Jurkat, Clone E6-1 (cell line): ENCODE measurements around the gene RAPH1. TPM values are rescaled to one million over a fixed set of nuclear protein-coding genes. Genes with fewer than 3 reads are reported as not detected.
A peak's percentile ranks its signal among the peaks of the same experiment; 100 is the strongest.

Experiments used
- DNase-seq: peaks from one replicate; pipeline ENCODE4 v3.0.0-alpha.2; 2011; ENCODE audit warnings: low read depth, low spot score
- H3K4me3 ChIP-seq: 2 replicates; pipeline ENCODE4 v1.5.1; 2011; ENCODE audit warnings: mild to moderate bottlenecking, low read length, control low read depth, moderate library complexity
- polyA plus RNA-seq: library from polyadenylated mRNA; unstranded; fragments of >200 nt; gene quantifications from one replicate; pipeline ENCODE4 v1.2.1, GENCODE V29; 2012; ENCODE audit warnings: missing spikeins; ENCODE audit not compliant: insufficient read length, insufficient read depth

Gene RAPH1
- polyA plus RNA-seq: 1.1 TPM

- peak; percentile 10 for DNase-seq
- H3K4me3 ChIP-seq: peak within 1 kb of the TSS; percentile 44
Observed at GRCh38 chr2:203535078-203535783, at the start of gene RAPH1. Gene RAPH1 (minus strand): TSS chr2:203535301. CDS start chr2:203495353, 39,948 bp downstream.

GRCh38 chr2:203584784-203585183, 49.7 kb upstream of the RAPH1 start:
- no peak overlapping the region for H3K4me3 ChIP-seq
- no peak for DNase-seq

- H3K4me3 ChIP-seq: no peak overlapping the region
- no peak for DNase-seq
Observed at GRCh38 chr2:203583701-203584100, 48.6 kb upstream of the RAPH1 start.

GRCh38 chr2:203583084-203583695, 48.1 kb upstream of the RAPH1 start:
- H3K4me3 ChIP-seq: no peak overlapping the region
- DNase-seq: no peak

- no peak overlapping the region for H3K4me3 ChIP-seq
- DNase-seq: no peak
Observed at GRCh38 chr2:203582468-203582867, 47.4 kb upstream of the RAPH1 start.

GRCh38 chr2:203580844-203581243, 45.7 kb upstream of the RAPH1 start:
- H3K4me3 ChIP-seq: no peak overlapping the region
- DNase-seq: no peak

- no peak overlapping the region for H3K4me3 ChIP-seq
- DNase-seq: no peak
Observed at GRCh38 chr2:203579730-203580129, 44.6 kb upstream of the RAPH1 start.

- DNase-seq: peak; percentile 27
- H3K4me3 ChIP-seq: no peak overlapping the region
Observed at GRCh38 chr2:203578759-203579643, 43.9 kb upstream of the RAPH1 start.

- H3K4me3 ChIP-seq: no peak overlapping the region
- no peak for DNase-seq
Observed at GRCh38 chr2:203574824-203575223, 39.7 kb upstream of the RAPH1 start.

- DNase-seq: no peak
- no peak overlapping the region for H3K4me3 ChIP-seq
Observed at GRCh38 chr2:203572316-203572715, 37.2 kb upstream of the RAPH1 start.

- H3K4me3 ChIP-seq: no peak overlapping the region
- peak; percentile 32 for DNase-seq
Observed at GRCh38 chr2:203569677-203570316, 34.7 kb upstream of the RAPH1 start.

- DNase-seq: no peak
- H3K4me3 ChIP-seq: no peak overlapping the region
Observed at GRCh38 chr2:203567691-203568090, 32.6 kb upstream of the RAPH1 start.

GRCh38 chr2:203566161-203566560, 31.1 kb upstream of the RAPH1 start:
- no peak overlapping the region for H3K4me3 ChIP-seq
- no peak for DNase-seq

GRCh38 chr2:203565076-203565475, 30.0 kb upstream of the RAPH1 start:
- no peak for DNase-seq
- H3K4me3 ChIP-seq: no peak overlapping the region

- no peak overlapping the region for H3K4me3 ChIP-seq
- no peak for DNase-seq
Observed at GRCh38 chr2:203562268-203562667, 27.2 kb upstream of the RAPH1 start.

- no peak for DNase-seq
- no peak overlapping the region for H3K4me3 ChIP-seq
Observed at GRCh38 chr2:203559641-203560040, 24.5 kb upstream of the RAPH1 start.

GRCh38 chr2:203553784-203554183, 18.7 kb upstream of the RAPH1 start:
- H3K4me3 ChIP-seq: no peak overlapping the region
- no peak for DNase-seq

GRCh38 chr2:203551778-203552177, 16.7 kb upstream of the RAPH1 start:
- H3K4me3 ChIP-seq: no peak overlapping the region
- no peak for DNase-seq

GRCh38 chr2:203550266-203550665, 15.2 kb upstream of the RAPH1 start:
- no peak overlapping the region for H3K4me3 ChIP-seq
- DNase-seq: no peak
